Spinal cord (tissue), 10 donors: ENCODE data around the gene SLC12A7. TPM values are rescaled to one million over a fixed set of nuclear protein-coding genes. Genes with fewer than 3 reads are reported as not detected.
"Not testable (repeated sequence)": the region's sequence is repeated elsewhere in the genome, so short reads cannot be mapped to it uniquely, and the experiment has no call there.

Source experiments
- DNase-seq, 6 donors: peaks; one replicate each; pipeline versions ENCODE4 v3.0.0 to v3.0.0-alpha.2; 2013 to 2015; ENCODE audit warnings: low spot score in 6 of 6, low read depth in 4 of 6
- H3K27ac ChIP-seq: one replicate; pipeline ENCODE4 v1.5.1; 2013; ENCODE audit warnings: low read depth, low read length, control low read depth
- H3K27me3 ChIP-seq: one replicate; pipeline ENCODE4 v1.6.1; 2013; ENCODE audit warnings: low read length; ENCODE audit not compliant: control insufficient read depth, insufficient read depth
- H3K36me3 ChIP-seq: one replicate; pipeline ENCODE4 v1.6.1; 2013; ENCODE audit warnings: low read length; ENCODE audit not compliant: control insufficient read depth, insufficient read depth
- H3K4me1 ChIP-seq: one replicate; pipeline ENCODE4 v1.6.1; 2013; ENCODE audit warnings: low read length; ENCODE audit not compliant: control insufficient read depth, insufficient read depth
- H3K4me3 ChIP-seq: one replicate; pipeline ENCODE4 v1.5.1; 2013; ENCODE audit warnings: low read depth, low read length, control low read depth
- H3K9me3 ChIP-seq: one replicate; pipeline ENCODE4 v1.6.1; 2013; ENCODE audit warnings: low read length; ENCODE audit not compliant: control insufficient read depth, insufficient read depth
- WGBS: methylation state at CpG from one replicate; pipeline ENCODE4 v1.1.5; 2013; ENCODE audit warnings: missing lambda C conversion rate; ENCODE audit not compliant: insufficient coverage; 5-methylcytosine and 5-hydroxymethylcytosine counted together
- polyA plus RNA-seq, 2 donors: library from polyadenylated mRNA; unstranded; fragments of 120-200 nt; gene quantifications; one replicate each; pipeline ENCODE4 v1.2.1, GENCODE V29; 2013; ENCODE audit not compliant: insufficient read length in 2 of 2
- total RNA-seq, 2 donors: library from RNA; depleted of rRNA in 1 of 2; stranded (reverse); fragments of 120-200 nt in 1 of 2; fragments of >200 nt in 1 of 2; gene quantifications; one replicate each; pipeline versions ENCODE4 v1.2.3 to v1.2.4, GENCODE V29; 2013 to 2014
- donor health status: healthy.

Gene SLC12A7
- total and polyA plus RNA-seq, 4 donors: 8.7 to 21.3 (median 16.4) TPM

- no peak overlapping the region for H3K4me3 ChIP-seq
- no peak overlapping the region for H3K27ac ChIP-seq
- peaks cover 55% of the 10 kb centered on the region for H3K4me1 ChIP-seq
- WGBS: 53% methylated on average over 44 of the region's 48 CpGs
- peaks cover 2% of the 10 kb centered on the region for H3K27me3 ChIP-seq
- H3K9me3 ChIP-seq: no peaks in the 10 kb centered on the region
- DNase-seq: no peak
- H3K36me3 ChIP-seq: peaks cover 18% of the 10 kb centered on the region
Measured at GRCh38 chr5:1099926-1100663, 11.8 kb downstream of the SLC12A7 start.

GRCh38 chr5:1098986-1099597 lies 12.8 kb downstream of the SLC12A7 start:
- peaks cover 55% of the 10 kb centered on the region for H3K4me1 ChIP-seq
- WGBS: 82% methylated on average over 23 of the region's 28 CpGs
- no peak overlapping the region for H3K4me3 ChIP-seq
- no peak for DNase-seq
- H3K27ac ChIP-seq: no peak overlapping the region
- H3K9me3 ChIP-seq: no peaks in the 10 kb centered on the region
- peaks cover 12% of the 10 kb centered on the region for H3K36me3 ChIP-seq
- H3K27me3 ChIP-seq: peaks cover 2% of the 10 kb centered on the region

GRCh38 chr5:1097988-1098385 lies 13.9 kb downstream of the SLC12A7 start:
- WGBS: 62% methylated on average over 5 of the region's 7 CpGs
- H3K4me1 ChIP-seq: peaks cover 46% of the 10 kb centered on the region
- not testable (repeated sequence) for H3K9me3 ChIP-seq, H3K4me3 ChIP-seq, H3K27ac ChIP-seq, H3K27me3 ChIP-seq
- H3K36me3 ChIP-seq: peaks cover 21% of the 10 kb centered on the region
- peak in 1 of 6 donors; percentile 32 for DNase-seq

- Histone ChIP-seq H3K4me1 (peaks cover 41% of the 10 kb centered on the region), H3K27ac (no peak overlapping the region), H3K4me3 (no peak overlapping the region), H3K9me3 (no peaks in the 10 kb centered on the region), H3K27me3 (peaks cover 2% of the 10 kb centered on the region), H3K36me3 (peaks cover 22% of the 10 kb centered on the region)
- WGBS: 51% methylated on average over 22 of the region's 22 CpGs
- peak in 1 of 6 donors; percentile 38 for DNase-seq
Measured at GRCh38 chr5:1097381-1097987, 14.4 kb downstream of the SLC12A7 start.

GRCh38 chr5:1096838-1097237 lies 15.0 kb downstream of the SLC12A7 start:
- Histone ChIP-seq H3K27ac (no peak overlapping the region), H3K27me3 (peaks cover 2% of the 10 kb centered on the region), H3K4me1 (peaks cover 35% of the 10 kb centered on the region), H3K4me3 (no peak overlapping the region), H3K36me3 (peaks cover 26% of the 10 kb centered on the region), H3K9me3 (no peaks in the 10 kb centered on the region)
- WGBS: 80% methylated on average over 5 of the region's 10 CpGs
- DNase-seq: no peak

GRCh38 chr5:1095990-1096363 lies 15.9 kb downstream of the SLC12A7 start:
- Histone ChIP-seq H3K27me3 (no peaks in the 10 kb centered on the region), H3K9me3 (no peaks in the 10 kb centered on the region), H3K4me3 (no peak overlapping the region), H3K36me3 (peaks cover 31% of the 10 kb centered on the region), H3K4me1 (peaks cover 38% of the 10 kb centered on the region), H3K27ac (no peak overlapping the region)
- WGBS: 89% methylated on average over 9 of the region's 11 CpGs
- no peak for DNase-seq

DNA sequence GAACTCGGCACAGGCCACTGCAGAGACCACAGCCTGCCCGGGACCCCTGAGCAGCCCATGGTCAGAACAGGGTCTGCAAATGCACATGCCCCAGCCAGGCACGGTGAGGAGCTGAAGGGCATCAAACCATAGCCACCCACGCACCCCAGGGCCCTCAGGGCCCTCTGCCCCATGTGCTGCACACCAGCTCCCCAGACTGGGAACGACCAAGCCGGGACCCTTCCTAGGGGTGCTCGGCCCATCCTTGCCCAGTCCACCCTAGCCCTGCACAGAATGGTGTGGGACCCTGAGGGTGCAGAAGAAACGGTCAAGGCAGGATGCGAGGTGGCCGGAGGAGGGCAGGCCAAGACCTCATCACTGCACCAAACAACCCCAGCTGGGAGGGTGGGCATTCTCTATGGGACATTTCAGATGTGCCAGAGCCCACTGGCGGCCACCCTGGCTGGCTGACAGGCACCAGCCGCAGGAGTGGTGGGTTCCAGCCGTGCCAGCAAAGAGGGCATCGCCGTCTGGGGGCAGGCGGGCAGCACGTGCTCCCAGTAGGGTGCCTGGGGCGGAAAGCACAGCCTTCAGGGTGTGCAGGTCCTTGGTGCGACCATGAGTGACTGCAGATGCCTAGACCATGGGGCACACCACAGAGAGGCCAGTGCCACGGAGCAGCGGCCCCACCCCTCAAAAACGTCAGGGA lies 16.4 kb downstream of the SLC12A7 start:
- no peak for DNase-seq
- Histone ChIP-seq H3K9me3 (no peaks in the 10 kb centered on the region), H3K27me3 (no peaks in the 10 kb centered on the region), H3K27ac (no peak overlapping the region), H3K36me3 (peaks cover 32% of the 10 kb centered on the region), H3K4me1 (peaks cover 39% of the 10 kb centered on the region), H3K4me3 (no peak overlapping the region)
- WGBS: 90% methylated on average over 21 of the region's 22 CpGs

DNA sequence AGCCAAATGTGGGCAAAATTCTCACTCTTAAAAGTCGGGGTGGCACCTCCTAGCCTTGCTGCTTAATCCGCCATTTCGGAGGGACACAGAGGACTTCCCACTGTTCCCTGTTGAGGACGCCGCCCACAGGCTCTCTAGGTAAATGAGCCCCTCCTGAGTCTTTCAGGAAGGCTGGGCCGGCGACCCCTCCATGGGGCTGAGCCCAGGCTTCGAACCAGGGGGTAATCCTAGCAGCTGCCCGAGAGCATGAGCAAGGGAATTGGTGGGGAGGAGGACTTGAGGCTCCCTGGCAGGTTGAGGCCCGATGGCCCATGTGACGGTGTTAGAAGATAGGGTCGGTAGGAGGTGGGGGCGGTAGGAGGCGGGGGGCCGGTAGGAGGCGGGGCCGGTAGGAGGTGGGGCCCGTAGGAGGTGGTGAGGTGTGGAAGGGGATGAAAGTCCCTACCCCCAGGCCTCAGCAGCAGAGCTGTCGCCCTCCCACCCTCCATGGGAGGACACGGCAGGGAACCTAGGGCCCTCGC lies 17.1 kb downstream of the SLC12A7 start:
- Histone ChIP-seq H3K4me3 (no peak overlapping the region), H3K4me1 (peaks cover 38% of the 10 kb centered on the region), H3K9me3 (no peaks in the 10 kb centered on the region), H3K36me3 (peaks cover 34% of the 10 kb centered on the region), H3K27ac (no peak overlapping the region), H3K27me3 (no peaks in the 10 kb centered on the region)
- 70% methylated on average over 20 of the region's 21 CpGs for WGBS
- no peak for DNase-seq

DNA sequence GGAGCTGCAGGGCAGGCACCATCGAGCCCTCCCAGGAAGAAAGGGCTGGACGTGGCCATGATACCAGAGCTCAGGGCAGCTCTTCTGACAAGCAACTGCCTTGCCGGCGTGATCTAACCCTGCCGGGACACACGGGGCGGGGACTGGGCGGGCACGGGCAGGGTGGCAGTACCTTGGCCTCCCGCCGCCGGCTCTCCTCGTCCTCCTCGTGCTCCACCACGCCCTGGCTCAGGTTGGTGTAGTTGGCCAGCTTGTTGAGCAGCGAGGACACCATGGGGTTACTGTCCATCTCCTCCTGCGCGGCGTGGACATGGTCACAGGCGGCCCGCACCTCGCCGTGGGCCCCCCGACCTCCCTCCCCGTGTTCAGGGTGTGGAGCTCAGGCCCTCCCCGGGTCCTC lies 18.5 kb downstream of the SLC12A7 start:
- H3K27me3 ChIP-seq: no peaks in the 10 kb centered on the region
- 86% methylated on average over 26 of the region's 26 CpGs for WGBS
- no peak overlapping the region for H3K4me3 ChIP-seq
- H3K4me1 ChIP-seq: peaks cover 34% of the 10 kb centered on the region
- no peaks in the 10 kb centered on the region for H3K9me3 ChIP-seq
- no peak overlapping the region for H3K27ac ChIP-seq
- no peak for DNase-seq
- peaks cover 39% of the 10 kb centered on the region for H3K36me3 ChIP-seq
